Measurements from ENCODE around the gene FAAH.
A peak's percentile ranks its signal among the peaks of the same experiment; 100 is the strongest.
"Not testable (repeated sequence)": the region's sequence is repeated elsewhere in the genome, so short reads cannot be mapped to it uniquely, and the experiment has no call there.

FAAH gene

GRCh38 chr1:46394108-46394871, at the start of gene FAAH:
TSS of gene FAAH (plus strand) at chr1:46394317. CDS start at chr1:46394349, 32 bp downstream.
- peak within 1 kb of the TSS; percentile 97 for H3K27ac ChIP-seq

GRCh38 chr1:46344481-46344880, 49.6 kb upstream of the FAAH start:
- 0 out of 2 replicates have a peak overlapping the region, but pooled peaks have one; percentile 1 for H3K27ac ChIP-seq
- no peak for TF ChIP-seq CTCF (conservative IDR thresholded peaks at IDR 0.05)

More at GRCh38 chr1:46394108-46394871, at the start of gene FAAH:
- no peak for TF ChIP-seq CTCF (conservative IDR thresholded peaks at IDR 0.05)

- TF ChIP-seq CTCF (conservative IDR thresholded peaks at IDR 0.05): no peak
- peak overlapping the region; percentile 78; the same call in 1 of the 2 replicates for H3K27ac ChIP-seq
Observed at GRCh38 chr1:46345281-46345680, 48.8 kb upstream of the FAAH start.

- TF ChIP-seq CTCF (conservative IDR thresholded peaks at IDR 0.05): no peak
- no peak overlapping the region for H3K27ac ChIP-seq
Observed at GRCh38 chr1:46352363-46352762, 41.8 kb upstream of the FAAH start.

GRCh38 chr1:46355920-46356319, 38.2 kb upstream of the FAAH start:
- not testable (repeated sequence) for H3K27ac ChIP-seq

- H3K27ac ChIP-seq: no peak overlapping the region
- TF ChIP-seq CTCF (conservative IDR thresholded peaks at IDR 0.05): no peak
Observed at GRCh38 chr1:46362158-46362557, 32.0 kb upstream of the FAAH start.

- no peak overlapping the region for H3K27ac ChIP-seq
Observed at GRCh38 chr1:46363121-46363520, 31.0 kb upstream of the FAAH start.

More at GRCh38 chr1:46363121-46363520, 31.0 kb upstream of the FAAH start:
- TF ChIP-seq CTCF (conservative IDR thresholded peaks at IDR 0.05): no peak

Measured in VCaP (cell line).